Left forelimb (tissue), 1 donor: Measurements from ENCODE around the gene FAM13A.
"Not testable (repeated sequence)": the region's sequence is repeated elsewhere in the genome, so short reads cannot be mapped to it uniquely, and the experiment has no call there.

ENCODE experiments used
- DNase-seq: peaks from one replicate; pipeline ENCODE4 v3.0.0-alpha.2; 2018; ENCODE audit warnings: low spot score

FAM13A gene

DNA sequence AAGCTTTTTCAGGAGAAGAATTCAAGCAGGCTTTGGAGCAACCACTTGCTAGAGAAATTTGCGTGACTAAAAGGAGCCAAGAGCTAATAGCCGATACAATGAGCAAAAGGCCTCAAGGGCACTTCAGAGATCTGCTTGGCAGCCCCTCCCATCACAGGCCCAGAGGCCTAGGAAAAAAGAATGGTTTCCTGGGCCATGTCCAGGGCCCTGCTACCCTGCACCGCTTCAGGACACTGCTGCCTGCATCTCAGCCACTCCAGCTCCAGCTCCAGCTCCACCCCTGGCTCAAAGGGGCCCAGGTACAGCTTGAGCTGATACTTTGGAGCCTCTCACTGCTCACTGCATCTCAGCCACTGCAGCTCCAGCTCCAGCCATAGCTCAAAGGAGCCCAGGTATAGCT, 98.9 kb downstream of the FAM13A start:
- DNase-seq, result no peak

DNA sequence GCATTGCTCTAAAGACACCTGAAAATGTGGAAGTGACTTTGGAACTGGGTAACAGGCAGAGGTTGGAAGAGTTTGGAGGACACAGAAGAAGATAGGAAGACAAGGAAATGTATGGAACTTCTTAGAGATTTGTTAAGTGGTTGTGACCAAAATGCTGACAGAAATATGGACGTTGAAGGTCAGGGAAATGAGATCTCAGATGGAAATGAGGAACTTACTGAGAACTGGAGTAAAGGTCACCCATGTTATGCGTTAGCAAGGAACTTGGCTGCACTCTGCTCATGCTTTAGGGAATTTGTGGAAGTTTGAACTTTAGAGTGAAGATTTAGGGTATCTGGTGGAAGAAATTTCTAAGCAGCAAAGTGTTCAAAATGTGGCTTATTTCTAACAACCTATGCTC, 99.4 kb downstream of the FAM13A start:
- DNase-seq, result no peak

DNA sequence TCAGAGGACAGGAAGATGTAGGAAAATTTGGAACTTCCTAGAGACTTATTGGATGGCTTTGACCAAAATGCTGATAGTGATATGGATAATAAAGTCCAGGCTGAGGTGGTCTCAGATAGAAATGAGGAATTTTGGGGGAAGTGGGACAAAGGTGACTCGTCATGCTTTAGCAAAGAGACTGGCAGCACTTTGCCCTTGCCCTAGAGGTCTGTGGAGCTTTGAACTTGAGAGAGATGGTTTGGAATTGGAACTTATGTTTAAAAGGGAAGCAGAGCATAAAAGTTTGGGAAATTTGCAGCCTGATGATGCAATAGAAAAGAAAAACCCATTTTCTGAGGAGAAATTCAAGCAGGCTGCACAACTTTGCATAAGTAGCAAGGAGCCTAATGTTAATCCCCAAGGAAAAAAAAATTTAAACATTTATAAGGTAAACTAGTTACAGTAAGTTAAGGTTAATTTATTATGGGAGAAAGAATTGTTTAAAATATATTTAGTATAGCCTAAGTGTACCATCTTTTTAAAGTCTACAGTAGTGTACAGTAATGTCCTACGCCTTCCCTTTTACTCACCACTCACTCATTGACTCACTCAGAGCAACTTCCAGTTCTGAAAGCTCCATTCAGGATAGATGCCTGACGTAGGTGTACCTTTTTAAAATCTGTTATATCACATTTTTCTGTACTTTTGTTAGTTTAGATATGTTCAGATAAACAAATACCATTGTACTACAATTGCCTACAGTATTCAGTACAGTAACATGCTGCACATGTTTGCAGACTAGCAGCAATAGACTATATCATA, 101.2 kb downstream of the FAM13A start:
- DNase-seq, result no peak

DNA sequence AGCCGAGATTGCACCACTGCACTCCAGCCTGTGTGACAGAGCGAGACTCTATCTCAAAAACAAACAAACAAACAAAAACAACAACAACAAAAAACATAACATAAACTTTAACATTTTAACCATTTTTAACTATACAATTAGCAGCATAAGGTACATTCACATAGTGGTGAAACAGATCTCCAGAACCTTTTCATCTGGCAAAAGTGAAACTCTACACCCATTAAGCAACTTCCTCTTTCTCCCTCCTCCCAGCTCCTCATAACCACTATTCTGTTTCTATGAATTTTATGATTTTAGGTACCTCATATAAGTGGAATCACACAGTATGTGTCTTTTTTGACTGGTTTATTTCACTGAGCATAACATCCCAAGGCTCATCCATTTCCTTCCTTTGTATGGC, 103.6 kb downstream of the FAM13A start:
- no peak for DNase-seq

DNA sequence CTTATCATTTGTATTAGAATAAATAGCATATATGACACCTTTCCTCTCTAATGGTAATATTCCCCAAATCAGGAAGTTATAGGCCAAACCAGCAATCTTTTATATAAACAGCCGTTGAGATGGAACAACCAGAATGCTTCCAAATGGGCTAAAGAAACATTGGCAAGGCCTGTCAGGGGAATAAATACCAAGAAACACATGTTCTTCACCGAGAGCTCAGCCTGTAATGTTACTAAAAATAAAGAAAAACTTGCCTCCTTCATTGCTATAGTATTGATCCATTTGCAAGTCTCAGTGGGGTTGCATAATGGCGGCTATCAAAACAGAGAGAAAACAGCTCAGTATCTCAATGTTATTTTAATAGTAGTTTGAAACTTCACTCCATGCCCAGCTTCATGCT, 104.9 kb downstream of the FAM13A start:
- no peak for DNase-seq

DNA sequence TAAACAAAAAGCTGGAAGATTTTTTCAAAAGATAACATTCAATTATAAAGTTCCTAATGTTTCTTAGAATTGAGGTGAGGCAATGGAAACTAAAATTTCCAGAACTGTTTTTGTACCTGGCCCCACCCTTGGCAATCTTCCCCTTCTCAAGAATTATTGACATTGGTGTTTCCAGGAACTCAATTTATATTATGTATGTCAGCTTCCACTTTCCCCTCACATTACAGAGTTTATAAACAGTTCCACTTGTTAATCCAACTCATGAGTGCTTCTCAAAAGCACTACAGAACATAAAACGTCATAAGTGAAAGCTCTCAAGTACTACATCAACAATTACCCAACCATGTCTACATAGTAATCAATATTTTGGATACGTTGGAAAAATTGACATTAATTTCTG, 107.4 kb downstream of the FAM13A start:
- DNase-seq, result no peak

DNA sequence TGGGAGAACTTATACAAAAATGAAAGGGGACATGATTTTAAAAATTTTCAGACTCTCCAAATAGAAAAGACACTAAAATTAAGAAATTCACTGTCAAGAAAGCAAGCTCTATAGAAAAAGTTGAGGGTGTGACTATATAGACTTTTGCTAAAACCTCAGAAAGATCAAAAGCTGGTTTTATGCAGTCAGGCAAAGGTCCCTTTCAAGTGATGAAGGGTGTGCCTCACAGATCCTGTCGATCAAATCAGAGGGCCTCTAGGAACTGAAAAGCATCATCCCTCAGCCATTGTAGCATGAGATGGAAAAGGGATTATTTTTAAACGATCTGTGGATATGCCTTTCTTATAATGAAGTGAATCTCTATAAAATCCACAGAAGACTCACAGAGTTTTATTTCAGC, 116.5 kb downstream of the FAM13A start:
- no peak for DNase-seq

DNA sequence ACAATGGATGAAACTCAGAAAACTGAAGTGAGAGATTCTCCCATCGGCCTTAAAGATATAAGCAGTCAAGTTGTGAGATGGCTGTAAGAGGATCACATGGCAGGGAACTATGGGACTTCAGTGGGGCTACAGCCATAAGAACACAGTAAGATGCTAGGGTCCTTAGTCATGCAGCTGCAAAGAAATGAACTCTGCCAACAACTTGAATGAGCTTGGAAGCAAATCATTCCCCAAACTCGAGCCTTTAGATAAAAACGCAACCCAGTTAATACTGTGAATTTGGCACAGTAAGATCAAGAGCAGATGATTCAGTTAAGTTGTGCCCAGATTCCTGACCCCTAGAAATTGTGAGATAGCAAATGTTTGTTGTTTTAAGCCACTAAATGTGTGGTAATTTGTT, 117.3 kb downstream of the FAM13A start:
- DNase-seq, result no peak

DNA sequence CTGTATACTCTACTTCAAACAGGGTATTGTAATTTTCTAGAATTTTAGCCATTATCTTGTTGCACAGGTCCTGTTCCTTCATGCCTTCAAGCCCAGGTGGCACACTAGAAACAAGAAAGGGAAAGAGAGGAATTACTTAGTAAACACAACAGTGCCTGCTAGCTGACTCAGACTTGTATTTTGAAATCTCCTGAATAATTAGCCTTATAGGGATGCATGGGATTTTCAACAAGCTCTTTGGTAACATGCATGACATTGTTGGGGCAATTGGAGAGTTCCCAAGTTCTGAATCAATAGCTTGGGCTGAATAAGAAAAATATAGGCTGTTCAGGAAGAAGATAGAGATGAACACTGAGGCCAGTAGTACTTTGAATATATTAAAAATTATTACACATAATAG, 118.8 kb downstream of the FAM13A start:
- DNase-seq, result no peak

DNA sequence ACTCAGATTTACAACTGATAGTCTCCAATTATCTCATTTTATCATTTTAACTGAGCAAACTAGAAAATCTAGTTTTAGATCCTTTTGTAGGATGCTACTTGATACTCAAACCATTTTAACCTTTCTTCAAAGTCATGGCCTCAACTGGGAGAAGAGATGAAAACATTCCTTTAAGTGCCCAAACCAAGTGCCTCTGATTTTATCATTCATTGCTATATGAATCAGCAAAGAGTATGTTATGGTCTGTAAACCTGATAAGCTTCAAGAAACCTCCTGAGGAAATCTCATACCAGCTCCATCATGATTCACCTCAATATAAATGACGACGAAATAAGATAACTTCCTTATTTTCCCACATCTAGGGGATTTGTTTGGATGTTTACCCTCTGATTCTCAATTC, 119.9 kb downstream of the FAM13A start:
- DNase-seq, result no peak

DNA sequence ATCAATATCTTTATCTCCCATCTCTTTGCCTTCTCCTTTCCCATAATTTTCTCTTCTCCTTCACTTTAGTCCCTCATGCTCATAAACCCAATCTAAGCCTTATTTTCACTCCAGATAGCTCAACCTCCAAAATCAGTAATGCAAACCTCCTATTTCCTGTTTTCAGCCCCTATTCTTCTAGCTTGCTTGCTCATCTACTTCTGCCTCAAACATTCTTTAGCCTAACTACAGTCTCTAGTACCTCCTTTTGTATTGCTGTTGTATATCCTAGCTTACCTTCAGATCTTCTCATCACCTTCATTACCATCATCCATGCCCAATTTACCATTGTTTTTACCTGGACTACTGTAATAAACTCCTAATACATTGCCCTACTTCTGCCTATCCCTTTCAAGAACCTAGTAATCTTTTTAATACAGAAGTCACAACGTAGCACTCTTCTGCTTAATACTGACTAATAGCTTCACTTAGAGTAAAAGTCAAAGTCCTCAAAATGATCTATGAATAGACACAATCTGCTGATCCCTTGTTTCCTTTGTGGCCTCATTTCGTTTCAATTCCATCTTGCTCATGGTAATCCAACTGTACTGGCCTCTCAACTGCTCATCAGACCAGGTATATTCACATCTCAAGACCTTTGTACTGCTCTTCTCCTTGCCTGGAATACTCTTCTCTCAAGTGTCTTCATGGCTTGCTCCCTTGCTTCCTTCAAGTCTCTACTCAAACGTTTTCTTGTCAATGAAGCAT, 123.4 kb downstream of the FAM13A start:
- no peak for DNase-seq

DNA sequence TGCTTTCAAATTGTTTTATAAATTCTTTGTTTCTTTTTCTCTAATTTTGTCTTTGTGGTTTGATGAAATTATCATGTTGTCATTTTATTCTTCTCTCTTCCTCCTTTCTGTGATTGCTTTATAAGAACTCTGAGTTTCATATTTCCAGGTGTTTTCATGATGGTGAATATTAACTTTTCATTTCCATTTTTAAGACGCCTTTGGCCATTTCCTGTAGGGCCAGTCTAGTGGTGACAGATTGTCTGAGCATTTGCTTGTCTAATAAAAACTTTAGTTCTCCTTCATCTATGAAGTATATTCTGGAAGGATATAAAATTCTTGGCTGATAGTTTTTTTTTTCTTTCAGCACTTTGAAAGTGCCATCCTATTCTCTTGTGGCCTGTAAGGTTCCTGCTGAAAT, 128.1 kb downstream of the FAM13A start:
- DNase-seq, result no peak

DNA sequence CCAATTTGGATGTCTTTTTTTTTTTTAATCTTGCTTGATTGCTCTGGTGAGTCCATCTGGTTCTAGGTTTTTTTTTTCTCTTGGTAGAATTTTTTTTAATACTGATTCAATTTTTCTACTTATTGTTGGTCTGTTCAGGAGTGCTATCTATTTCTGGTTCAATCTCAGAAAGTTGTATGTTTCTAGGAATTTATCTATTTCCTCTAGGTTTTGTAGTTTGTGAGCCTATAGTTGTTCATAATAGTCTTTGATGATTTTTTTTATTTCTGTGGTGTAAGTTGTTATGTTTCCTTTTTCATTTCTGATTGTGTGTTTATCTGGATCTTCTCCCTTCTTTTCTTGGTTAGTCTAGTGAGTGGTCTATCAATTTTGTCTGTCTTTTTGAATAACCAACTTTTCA, 129.6 kb downstream of the FAM13A start:
- DNase-seq, result no peak

DNA sequence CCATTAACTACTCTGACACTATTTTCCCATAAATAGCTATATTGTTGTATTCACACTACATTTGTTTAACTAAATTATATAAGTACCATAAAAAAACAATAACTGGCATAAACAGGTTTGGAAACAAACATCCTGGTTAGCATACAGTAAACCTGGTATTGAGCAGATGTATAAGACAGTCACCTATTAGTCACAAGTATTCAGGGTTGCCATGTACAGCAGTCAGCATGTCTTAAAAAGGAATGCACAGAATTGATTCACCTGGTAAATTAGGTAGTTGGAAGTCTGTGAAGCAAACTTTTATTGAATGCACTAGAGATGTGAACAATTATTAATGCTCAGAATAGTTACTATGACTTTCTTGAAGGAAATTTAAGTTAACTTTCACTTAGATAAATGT, 137.9 kb downstream of the FAM13A start:
- DNase-seq, result no peak

DNA sequence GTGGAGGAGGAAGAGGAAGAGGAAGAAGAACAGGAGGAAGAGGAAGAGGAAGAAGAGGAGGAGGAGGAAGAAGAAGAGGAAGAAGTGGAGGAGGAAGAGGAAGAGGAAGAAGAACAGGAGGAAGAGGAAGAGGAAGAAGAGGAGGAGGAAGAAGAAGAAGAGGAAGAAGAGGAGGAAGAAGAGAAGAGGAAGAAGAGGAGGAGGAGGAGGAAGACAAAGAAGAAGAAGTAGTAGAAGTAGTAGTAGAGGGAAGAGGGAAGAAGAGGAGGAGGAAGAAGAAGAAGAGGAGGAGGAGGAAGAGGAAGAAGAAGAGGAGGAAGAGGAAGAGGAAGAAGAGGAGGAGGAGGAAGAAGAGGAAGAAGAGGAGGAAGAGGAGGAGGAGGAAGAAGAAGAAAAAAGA, 143.8 kb downstream of the FAM13A start:
- not testable (repeated sequence) for DNase-seq

DNA sequence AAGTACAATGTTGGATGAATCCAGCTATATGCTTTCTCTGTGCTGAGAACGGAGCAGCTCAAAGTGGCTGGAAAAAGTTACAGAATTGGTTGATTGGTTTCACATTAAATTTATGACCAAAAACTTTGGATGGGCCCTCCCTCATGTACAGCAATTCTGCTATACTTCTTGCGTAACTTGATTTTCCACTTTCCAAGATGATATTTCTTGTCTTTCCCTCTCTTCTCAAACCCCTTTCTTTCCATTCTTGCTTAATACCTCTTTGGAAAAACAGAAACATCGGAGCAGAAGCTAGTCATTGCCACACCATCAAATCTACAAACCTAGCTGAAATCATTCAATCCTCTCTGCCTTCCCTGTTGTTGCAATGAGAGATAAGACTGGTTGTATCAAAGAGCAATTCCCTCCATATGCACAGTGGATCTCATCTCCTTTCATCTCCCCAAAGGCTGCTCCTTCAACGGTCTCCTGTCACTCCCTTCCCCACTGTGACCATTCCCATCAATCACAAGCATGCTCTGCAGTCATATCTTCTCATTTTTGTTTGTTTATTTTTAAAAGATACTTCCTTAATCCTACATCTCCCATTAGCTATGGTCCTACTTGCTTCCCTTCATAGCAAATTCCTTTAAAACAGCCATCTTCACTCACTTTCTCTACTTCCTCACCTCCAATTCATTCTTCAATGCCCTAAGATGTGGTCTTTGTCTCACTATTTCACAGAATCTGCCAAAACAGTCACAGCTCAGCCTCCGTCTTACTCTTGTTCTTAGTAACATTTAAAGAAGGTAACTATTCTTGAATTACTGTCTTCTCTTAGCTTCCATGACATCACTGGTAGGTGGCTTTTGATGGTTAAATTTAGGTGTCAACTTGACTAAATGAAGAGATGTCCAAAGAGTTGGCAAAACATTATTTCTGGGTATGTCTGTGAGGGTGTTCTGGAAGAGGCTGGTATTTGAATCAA, 145.5 kb downstream of the FAM13A start:
- DNase-seq, result no peak

DNA sequence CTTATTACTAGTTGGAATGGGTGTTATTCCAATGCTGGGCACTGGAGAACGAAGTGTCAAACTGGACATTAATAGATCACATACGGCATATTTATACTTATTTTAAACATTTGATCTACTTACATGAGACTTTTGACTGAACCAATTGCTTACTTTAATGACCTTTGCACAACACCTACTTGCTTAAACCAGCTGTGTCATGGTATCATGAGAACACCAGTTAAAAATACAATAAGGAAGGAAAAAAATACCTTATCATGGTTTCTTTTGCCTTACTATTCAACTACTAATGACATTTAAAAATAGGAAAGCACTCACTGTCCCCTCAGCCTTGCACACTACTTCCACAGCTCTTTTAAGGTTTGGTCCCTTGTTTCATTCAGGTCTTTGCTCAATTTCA, 146.9 kb downstream of the FAM13A start:
- DNase-seq, result no peak

DNA sequence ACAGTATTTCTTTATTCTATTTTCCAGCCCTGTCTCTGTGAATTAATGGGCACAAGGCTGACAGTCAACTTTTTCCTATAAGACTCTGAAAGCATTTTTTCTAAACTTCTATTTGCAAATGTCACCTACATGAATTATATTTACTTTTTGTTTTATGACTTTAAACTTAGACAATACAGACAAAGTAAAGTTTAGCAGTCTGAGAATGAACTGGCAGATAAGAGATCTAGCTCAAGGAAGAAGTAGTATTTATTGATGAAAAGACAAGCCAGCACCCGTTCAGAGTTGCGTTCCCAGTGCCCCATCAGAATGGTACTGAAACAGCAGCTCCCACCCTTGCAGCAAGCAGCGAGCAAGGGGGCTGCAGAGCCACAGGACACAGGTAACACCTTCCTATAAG, 148.5 kb downstream of the FAM13A start:
- DNase-seq, result no peak

DNA sequence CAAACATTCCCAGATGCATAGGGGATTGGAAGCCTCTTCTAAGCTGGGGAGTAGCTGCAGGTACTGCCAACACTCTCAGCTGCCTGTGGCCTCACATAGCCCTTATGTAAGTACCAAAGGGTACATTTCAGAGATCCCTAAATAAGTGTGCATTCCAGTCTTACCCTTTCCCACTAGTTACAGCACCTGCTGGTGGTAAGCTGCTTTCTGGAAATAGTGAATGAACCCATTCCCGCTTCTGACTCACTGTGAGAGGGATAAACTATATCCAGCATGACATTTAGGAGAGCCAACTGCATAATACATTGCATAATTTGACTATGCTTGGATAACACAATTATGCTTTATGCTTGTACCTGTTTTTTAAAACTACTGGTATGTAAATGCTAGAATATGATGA, 149.0 kb downstream of the FAM13A start:
- no peak for DNase-seq

DNA sequence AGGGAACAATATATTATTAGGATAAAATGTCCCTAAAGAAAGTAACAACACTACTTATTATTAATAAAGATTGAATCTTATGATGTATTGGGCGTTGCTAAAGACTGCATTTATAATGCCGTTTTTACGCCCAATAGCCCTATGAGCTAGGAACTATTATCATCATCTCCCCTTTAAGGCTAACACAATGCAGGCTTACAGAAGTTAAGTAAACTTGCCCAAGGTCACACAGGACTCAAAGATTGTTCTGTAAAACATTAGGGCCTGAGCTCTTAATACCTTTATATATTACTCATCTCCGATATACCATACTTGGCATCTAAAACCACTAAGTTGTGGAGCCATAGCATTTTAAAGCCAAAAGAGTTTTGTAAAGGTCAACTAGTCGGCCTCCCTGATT, 149.5 kb downstream of the FAM13A start:
- DNase-seq, result no peak

DNA sequence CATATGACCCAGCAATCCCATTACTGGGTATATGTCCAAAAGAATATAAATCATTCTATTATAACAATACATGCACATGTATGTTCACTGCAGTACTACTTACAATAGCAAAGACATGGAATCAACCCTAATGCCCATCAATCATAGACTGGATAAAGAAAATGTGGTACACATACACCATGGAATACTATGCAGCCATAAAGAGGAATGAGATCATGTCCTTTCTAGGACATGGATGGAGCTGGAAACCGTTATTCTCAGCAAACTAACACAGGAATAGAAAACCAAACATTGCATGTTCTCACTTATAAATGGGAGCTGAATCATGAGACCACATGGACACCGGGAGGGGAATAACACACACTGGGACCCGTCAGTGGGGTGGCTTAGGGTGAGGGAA, 152.7 kb downstream of the FAM13A start:
- DNase-seq, result not testable (repeated sequence)

DNA sequence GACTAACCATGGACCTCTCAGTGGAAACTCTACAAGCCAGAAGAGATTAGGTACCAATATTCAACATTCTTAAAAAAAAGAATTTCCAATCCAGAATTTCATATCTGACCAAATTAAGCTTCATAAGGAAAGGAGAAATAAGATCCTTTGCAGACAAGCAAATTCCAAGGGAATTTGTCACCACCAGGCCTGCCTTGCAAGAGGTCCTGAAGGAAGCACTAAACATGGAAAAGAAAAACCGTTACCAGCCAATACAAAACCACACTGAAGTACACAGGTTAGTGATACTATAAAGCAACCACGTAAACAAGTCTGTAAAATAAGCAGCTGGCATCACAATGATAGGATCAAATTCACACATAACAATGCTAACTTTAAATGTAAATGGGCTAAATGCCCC, 156.6 kb downstream of the FAM13A start:
- no peak for DNase-seq

DNA sequence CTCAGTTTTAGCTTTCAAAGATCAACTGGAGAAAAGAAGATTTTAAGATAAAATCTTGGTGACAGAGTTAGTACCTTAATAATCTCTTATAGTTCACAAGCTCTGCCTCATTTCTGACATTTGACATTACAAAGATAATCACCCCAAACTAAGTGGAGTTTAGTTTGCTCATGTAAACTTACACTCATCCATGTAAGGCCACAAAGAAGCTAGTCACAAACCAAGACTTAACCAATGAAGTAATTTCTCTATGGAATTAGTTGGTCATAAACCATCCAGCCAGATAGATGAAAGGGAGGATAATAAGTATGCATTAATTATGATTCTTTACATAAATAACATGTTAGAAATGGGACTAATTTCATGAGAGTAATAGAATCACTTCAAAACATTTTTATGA, 159.2 kb downstream of the FAM13A start:
- no peak for DNase-seq
